ENCODE data around the gene YIPF5.

YIPF5 gene

GRCh38 chr5:144122081-144122480, 48.4 kb downstream of the YIPF5 start:
- DNase-seq: no peak

- DNase-seq: no peak
These were observed 48.9 kb downstream of the YIPF5 start for GRCh38 chr5:144121577-144121976.

- no peak for DNase-seq
These were observed 49.7 kb downstream of the YIPF5 start for GRCh38 chr5:144120661-144121180.

GRCh38 chr5:144117412-144117811, 53.0 kb downstream of the YIPF5 start:
- DNase-seq: no peak

- no peak for DNase-seq
These were observed 55.9 kb downstream of the YIPF5 start for GRCh38 chr5:144114571-144114970.

Measured in NCI-H1092 treated with DMSO at 0.1 percent for 48 hours (cell line).